Calu3 (cell line): Measurements from ENCODE around the gene CUBN. TPM values are rescaled to one million over a fixed set of nuclear protein-coding genes. Genes with fewer than 3 reads are reported as not detected.

Experiments used
- BruUV-seq: library from RNA; stranded (reverse); fragments of 400-500 nt; replicated peaks from 2 replicates; lab custom pipeline; 2021; lab: Mats Ljungman, UMichigan
- CTCF ChIA-PET: fragments of 300-600 bp; sonication (Branson Sonifier 250); formaldehyde crosslinking; loops from one replicate; lab custom pipeline; 2022; ENCODE audit warnings: antibody characterized with exemption; lab: Charles Lee
- DNase-seq: peaks from one replicate; pipeline ENCODE4 v3.0.0; 2022
- H3K27ac Mint-ChIP-seq: one replicate; pipeline ENCODE4 v1.8.0; 2022; ENCODE audit warnings: mixed read lengths; ENCODE audit not compliant: unreplicated experiment
- H3K27me3 Mint-ChIP-seq: one replicate; pipeline ENCODE4 v1.8.0; 2022; ENCODE audit warnings: mixed read lengths; ENCODE audit not compliant: unreplicated experiment
- H3K36me3 Mint-ChIP-seq: one replicate; pipeline ENCODE4 v1.8.0; 2022; ENCODE audit warnings: mild to moderate bottlenecking, moderate library complexity, mixed read lengths; ENCODE audit not compliant: insufficient read depth, unreplicated experiment
- H3K4me1 Mint-ChIP-seq: one replicate; pipeline ENCODE4 v1.8.0; 2022; ENCODE audit warnings: mild to moderate bottlenecking, low read depth, mixed read lengths; ENCODE audit not compliant: unreplicated experiment
- H3K4me3 Mint-ChIP-seq: one replicate; pipeline ENCODE4 v1.8.0; 2022; ENCODE audit warnings: mild to moderate bottlenecking, low read depth, moderate library complexity, mixed read lengths; ENCODE audit not compliant: unreplicated experiment
- H3K9me3 Mint-ChIP-seq: one replicate; pipeline ENCODE4 v1.8.0; 2022; ENCODE audit warnings: low read depth, mixed read lengths; ENCODE audit not compliant: unreplicated experiment
- intact Hi-C: fragments of 100-400 bp; cut with micrococcal nuclease; formaldehyde crosslinking; loops from one replicate; pipeline ENCODE4 v1.10.0; 2022; ENCODE audit not compliant: unreplicated experiment
- total RNA-seq: library from RNA; stranded (reverse); gene quantifications from 2 replicates; pipeline ENCODE4 v1.2.3, GENCODE V29; 2022
- TF ChIP-seq, protein P1 (sequence below): fragments of 200-600 bp; IDR thresholded peaks from one replicate; pipeline ENCODE4 v1.8.0; 2022; ENCODE audit warnings: antibody characterized with exemption; ENCODE audit not compliant: unreplicated experiment

Gene CUBN
- total RNA-seq, 1 experiment from 2014 or later: 0.92 TPM

DNA sequence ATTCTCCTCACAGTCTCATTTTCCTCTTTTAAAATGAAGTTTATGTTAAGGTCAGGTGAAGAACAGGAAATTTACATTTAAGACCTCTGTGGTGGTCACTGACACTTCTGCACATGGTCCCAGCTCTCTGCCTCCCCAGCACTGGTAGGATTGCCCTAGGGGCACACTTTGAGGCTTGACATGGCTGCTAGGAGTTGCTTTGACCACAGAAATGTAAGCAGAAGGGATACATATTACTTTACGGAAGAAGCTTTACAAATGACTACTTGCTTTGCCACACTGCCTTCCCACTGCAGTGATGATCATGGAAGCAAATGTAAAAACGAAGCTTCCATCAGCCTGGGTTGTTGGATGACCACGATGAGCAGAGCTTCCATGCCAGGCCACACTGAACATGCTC is 259.3 kb downstream of the CUBN start:
- DNase-seq: no peak
- H3K9me3 Mint-ChIP-seq: no peaks in the 10 kb centered on the region
- TF ChIP-seq, protein P1, sequence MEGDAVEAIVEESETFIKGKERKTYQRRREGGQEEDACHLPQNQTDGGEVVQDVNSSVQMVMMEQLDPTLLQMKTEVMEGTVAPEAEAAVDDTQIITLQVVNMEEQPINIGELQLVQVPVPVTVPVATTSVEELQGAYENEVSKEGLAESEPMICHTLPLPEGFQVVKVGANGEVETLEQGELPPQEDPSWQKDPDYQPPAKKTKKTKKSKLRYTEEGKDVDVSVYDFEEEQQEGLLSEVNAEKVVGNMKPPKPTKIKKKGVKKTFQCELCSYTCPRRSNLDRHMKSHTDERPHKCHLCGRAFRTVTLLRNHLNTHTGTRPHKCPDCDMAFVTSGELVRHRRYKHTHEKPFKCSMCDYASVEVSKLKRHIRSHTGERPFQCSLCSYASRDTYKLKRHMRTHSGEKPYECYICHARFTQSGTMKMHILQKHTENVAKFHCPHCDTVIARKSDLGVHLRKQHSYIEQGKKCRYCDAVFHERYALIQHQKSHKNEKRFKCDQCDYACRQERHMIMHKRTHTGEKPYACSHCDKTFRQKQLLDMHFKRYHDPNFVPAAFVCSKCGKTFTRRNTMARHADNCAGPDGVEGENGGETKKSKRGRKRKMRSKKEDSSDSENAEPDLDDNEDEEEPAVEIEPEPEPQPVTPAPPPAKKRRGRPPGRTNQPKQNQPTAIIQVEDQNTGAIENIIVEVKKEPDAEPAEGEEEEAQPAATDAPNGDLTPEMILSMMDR: no peak
- no TSS peak for BruUV-seq
- no peaks in the 10 kb centered on the region for H3K36me3 Mint-ChIP-seq
- intact Hi-C loops: no loop called here
- no peaks in the 10 kb centered on the region for H3K4me1 Mint-ChIP-seq
- H3K27ac Mint-ChIP-seq: no peak overlapping the region
- CTCF ChIA-PET: no interaction called here
- H3K4me3 Mint-ChIP-seq: no peak overlapping the region
- H3K27me3 Mint-ChIP-seq: no peaks in the 10 kb centered on the region

DNA sequence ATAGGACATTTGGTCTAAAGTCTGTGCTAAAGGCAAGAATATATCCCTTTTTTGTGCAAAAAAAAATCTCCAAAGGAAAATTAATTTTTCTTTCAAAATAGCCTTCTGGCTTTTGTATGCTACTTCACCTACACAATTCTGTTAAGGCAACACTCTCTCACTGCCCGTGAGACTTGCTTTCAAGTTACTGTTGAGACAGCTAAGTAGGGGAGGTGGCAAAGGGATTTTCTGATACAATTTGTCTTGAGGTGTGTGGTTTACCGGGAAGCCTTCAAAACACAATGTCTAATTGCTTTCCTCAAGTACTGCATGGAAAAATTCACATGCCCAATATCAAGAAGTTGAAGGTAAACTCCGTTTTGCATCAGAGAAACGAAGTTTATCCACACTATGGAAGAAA is 261.6 kb downstream of the CUBN start:
- TF ChIP-seq, protein P1: no peak
- H3K27me3 Mint-ChIP-seq: no peaks in the 10 kb centered on the region
- H3K4me3 Mint-ChIP-seq: no peak overlapping the region
- no peak for DNase-seq
- BruUV-seq: no TSS peak
- no peaks in the 10 kb centered on the region for H3K4me1 Mint-ChIP-seq
- no peaks in the 10 kb centered on the region for H3K36me3 Mint-ChIP-seq
- H3K9me3 Mint-ChIP-seq: no peaks in the 10 kb centered on the region
- CTCF ChIA-PET: no interaction called here
- intact Hi-C loops: no loop called here
- H3K27ac Mint-ChIP-seq: no peak overlapping the region

DNA sequence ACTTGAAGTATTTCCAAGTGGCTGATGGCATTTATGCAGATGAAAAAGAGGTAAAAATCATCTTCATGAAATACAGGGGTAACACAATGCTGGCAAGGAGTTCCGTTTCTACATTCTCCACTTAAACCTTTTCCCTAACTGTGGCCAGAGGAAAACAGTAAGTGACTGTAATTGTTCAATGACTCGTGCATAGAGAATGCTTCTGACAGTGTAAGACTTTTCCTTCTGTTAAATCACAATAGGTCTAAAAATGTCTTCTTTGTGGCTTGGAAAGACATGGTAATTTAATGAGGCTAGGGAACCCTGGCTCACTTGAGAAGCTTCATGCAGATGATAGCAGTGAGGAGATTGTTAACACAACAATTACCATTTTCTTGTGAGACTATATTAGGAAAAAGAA is 262.1 kb downstream of the CUBN start:
- Mint-ChIP-seq H3K9me3 (no peaks in the 10 kb centered on the region), H3K4me3 (no peak overlapping the region), H3K27me3 (no peaks in the 10 kb centered on the region), H3K36me3 (no peaks in the 10 kb centered on the region), H3K4me1 (no peaks in the 10 kb centered on the region), H3K27ac (no peak overlapping the region)
- intact Hi-C loops: no loop called here
- CTCF ChIA-PET: no interaction called here
- TF ChIP-seq, protein P1: no peak
- no TSS peak for BruUV-seq
- no peak for DNase-seq

GRCh38 chr10:16866541-16867275 is 262.9 kb downstream of the CUBN start:
- BruUV-seq: no TSS peak
- H3K36me3 Mint-ChIP-seq: no peaks in the 10 kb centered on the region
- no peak overlapping the region for H3K27ac Mint-ChIP-seq
- CTCF ChIA-PET: interaction anchor here (0.7 kb wide), 1 partner anchor 24 kb away, joined by 4 read pairs; no protein-coding TSS in a partner anchor
- intact Hi-C loops: no loop called here
- DNase-seq: no peak
- no peaks in the 10 kb centered on the region for H3K9me3 Mint-ChIP-seq
- H3K4me1 Mint-ChIP-seq: no peaks in the 10 kb centered on the region
- H3K27me3 Mint-ChIP-seq: no peaks in the 10 kb centered on the region
- no peak overlapping the region for H3K4me3 Mint-ChIP-seq
- TF ChIP-seq, protein P1: no peak
